ENCODE data around the gene OTOS. TPM values are rescaled to one million over a fixed set of nuclear protein-coding genes. Genes with fewer than 3 reads are reported as not detected.

Gene OTOS
- total and polyA plus RNA-seq, 4 donors = not detected

DNA sequence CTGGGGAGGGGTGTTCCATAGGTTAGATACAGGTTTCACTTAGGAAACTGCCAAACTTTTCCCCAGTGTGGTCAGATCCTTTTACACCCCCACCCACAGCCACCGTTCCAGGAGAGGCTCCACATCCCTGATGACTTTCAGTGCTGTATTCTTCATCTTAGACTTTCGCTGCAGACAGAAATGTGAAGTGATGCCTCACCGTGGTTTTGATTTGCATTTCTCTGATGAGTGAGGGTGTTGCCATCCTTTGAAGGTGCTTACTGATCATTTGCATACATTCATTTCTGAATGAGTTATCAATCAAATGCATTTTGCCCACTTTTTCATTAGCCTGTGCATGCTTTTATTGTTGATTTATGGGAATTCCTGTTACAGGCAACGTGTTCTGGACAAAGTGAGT is 19.3 kb downstream of the OTOS start:
- Histone ChIP-seq H3K4me1 (ENCODE audit: control insufficient read depth in 4 of 4, insufficient read depth in 4 of 4, low read length in 3 of 4) (no peaks in the 10 kb centered on the region), H3K27me3 (ENCODE audit: control insufficient read depth in 4 of 4, insufficient read depth in 4 of 4, low read length in 3 of 4) (no peaks in the 10 kb centered on the region), H3K27ac (ENCODE audit: low read depth in 1 of 2, low read length in 2 of 2) (no peak overlapping the region), H3K9me3 (ENCODE audit: control insufficient read depth in 4 of 4, low read length in 3 of 4) (peaks cover 0 to 4% (median 1%) of the 10 kb centered on the region in 4 donors), H3K9ac (ENCODE audit: low read depth in 1 of 2, low read length in 2 of 2) (no peak overlapping the region), H3K36me3 (ENCODE audit: control insufficient read depth in 4 of 4, insufficient read depth in 3 of 4, low read depth in 1 of 4, low read length in 3 of 4) (no peaks in the 10 kb centered on the region), H3K4me3 (ENCODE audit: low read depth in 1 of 3, low read length in 3 of 3) (no peak overlapping the region)
- no peak for TF ChIP-seq RAD21 (IDR thresholded peaks at IDR 0.05)
- DNase-seq (ENCODE audit: low spot score) = no peak
- WGBS = 62% methylated on average over 4 of the region's 4 CpGs

DNA sequence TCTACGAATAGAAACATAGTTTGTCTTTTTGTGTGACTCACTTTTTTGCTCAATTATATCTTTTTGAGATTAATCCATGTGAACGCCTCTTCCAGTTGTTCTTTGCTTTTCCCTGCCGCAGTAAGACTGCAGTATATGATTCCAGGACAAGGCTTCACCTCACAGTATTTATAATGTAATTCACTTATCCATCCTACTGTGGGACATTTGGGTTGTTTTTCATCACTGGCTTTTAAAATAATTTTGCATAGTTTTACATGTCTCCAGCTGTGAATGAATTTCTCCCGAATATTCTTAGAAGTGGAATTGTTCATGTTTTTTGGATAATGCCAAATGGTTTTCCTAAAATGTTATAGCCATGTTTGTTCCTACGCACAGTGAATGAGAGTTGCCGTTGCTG is 26.2 kb downstream of the OTOS start:
- Histone ChIP-seq H3K9ac (ENCODE audit: low read depth in 1 of 2, low read length in 2 of 2) (no peak overlapping the region), H3K4me1 (ENCODE audit: control insufficient read depth in 4 of 4, insufficient read depth in 4 of 4, low read length in 3 of 4) (no peaks in the 10 kb centered on the region), H3K9me3 (ENCODE audit: control insufficient read depth in 4 of 4, low read length in 3 of 4) (peaks cover 0 to 4% (median 1%) of the 10 kb centered on the region in 4 donors), H3K27ac (ENCODE audit: low read depth in 1 of 2, low read length in 2 of 2) (no peak overlapping the region), H3K27me3 (ENCODE audit: control insufficient read depth in 4 of 4, insufficient read depth in 4 of 4, low read length in 3 of 4) (peaks cover 0 to 2% (median 0%) of the 10 kb centered on the region in 4 donors), H3K36me3 (ENCODE audit: control insufficient read depth in 4 of 4, insufficient read depth in 3 of 4, low read depth in 1 of 4, low read length in 3 of 4) (no peaks in the 10 kb centered on the region), H3K4me3 (ENCODE audit: low read depth in 1 of 3, low read length in 3 of 3) (no peak overlapping the region)
- WGBS = 75% methylated on average over 6 of the region's 6 CpGs
- DNase-seq (ENCODE audit: low spot score) = no peak
- TF ChIP-seq RAD21 (IDR thresholded peaks at IDR 0.05) (no peak), FOXA2 (IDR thresholded peaks at IDR 0.05) (no peak), GABPA (IDR thresholded peaks at IDR 0.05 in 1 of 2, conservative IDR thresholded peaks at IDR 0.05 in 1 of 2) (no peak), HNF4G (IDR thresholded peaks at IDR 0.05) (no peak), RXRA (IDR thresholded peaks at IDR 0.05) (no peak), JUND (IDR thresholded peaks at IDR 0.05) (no peak), HNF4A (conservative IDR thresholded peaks at IDR 0.05) (no peak), NR2F2 (IDR thresholded peaks at IDR 0.05) (no peak), YY1 (IDR thresholded peaks at IDR 0.05) (no peak), EGR1 (IDR thresholded peaks at IDR 0.05; ENCODE audit: low read depth in 2 of 2) (no peak), FOXA1 (IDR thresholded peaks at IDR 0.05) (no peak), TAF1 (conservative IDR thresholded peaks at IDR 0.05) (no peak)
- TF ChIP-seq, protein P1, sequence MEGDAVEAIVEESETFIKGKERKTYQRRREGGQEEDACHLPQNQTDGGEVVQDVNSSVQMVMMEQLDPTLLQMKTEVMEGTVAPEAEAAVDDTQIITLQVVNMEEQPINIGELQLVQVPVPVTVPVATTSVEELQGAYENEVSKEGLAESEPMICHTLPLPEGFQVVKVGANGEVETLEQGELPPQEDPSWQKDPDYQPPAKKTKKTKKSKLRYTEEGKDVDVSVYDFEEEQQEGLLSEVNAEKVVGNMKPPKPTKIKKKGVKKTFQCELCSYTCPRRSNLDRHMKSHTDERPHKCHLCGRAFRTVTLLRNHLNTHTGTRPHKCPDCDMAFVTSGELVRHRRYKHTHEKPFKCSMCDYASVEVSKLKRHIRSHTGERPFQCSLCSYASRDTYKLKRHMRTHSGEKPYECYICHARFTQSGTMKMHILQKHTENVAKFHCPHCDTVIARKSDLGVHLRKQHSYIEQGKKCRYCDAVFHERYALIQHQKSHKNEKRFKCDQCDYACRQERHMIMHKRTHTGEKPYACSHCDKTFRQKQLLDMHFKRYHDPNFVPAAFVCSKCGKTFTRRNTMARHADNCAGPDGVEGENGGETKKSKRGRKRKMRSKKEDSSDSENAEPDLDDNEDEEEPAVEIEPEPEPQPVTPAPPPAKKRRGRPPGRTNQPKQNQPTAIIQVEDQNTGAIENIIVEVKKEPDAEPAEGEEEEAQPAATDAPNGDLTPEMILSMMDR (IDR thresholded peaks at IDR 0.05; ENCODE audit: low read depth, low read length, missing input control) = no peak
- TF ChIP-seq, protein P2, sequence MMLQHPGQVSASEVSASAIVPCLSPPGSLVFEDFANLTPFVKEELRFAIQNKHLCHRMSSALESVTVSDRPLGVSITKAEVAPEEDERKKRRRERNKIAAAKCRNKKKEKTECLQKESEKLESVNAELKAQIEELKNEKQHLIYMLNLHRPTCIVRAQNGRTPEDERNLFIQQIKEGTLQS (IDR thresholded peaks at IDR 0.05) = no peak
- TF ChIP-seq, protein P3, sequence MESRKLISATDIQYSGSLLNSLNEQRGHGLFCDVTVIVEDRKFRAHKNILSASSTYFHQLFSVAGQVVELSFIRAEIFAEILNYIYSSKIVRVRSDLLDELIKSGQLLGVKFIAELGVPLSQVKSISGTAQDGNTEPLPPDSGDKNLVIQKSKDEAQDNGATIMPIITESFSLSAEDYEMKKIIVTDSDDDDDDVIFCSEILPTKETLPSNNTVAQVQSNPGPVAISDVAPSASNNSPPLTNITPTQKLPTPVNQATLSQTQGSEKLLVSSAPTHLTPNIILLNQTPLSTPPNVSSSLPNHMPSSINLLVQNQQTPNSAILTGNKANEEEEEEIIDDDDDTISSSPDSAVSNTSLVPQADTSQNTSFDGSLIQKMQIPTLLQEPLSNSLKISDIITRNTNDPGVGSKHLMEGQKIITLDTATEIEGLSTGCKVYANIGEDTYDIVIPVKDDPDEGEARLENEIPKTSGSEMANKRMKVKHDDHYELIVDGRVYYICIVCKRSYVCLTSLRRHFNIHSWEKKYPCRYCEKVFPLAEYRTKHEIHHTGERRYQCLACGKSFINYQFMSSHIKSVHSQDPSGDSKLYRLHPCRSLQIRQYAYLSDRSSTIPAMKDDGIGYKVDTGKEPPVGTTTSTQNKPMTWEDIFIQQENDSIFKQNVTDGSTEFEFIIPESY (IDR thresholded peaks at IDR 0.05) = no peak
- TF ChIP-seq, protein P4, sequence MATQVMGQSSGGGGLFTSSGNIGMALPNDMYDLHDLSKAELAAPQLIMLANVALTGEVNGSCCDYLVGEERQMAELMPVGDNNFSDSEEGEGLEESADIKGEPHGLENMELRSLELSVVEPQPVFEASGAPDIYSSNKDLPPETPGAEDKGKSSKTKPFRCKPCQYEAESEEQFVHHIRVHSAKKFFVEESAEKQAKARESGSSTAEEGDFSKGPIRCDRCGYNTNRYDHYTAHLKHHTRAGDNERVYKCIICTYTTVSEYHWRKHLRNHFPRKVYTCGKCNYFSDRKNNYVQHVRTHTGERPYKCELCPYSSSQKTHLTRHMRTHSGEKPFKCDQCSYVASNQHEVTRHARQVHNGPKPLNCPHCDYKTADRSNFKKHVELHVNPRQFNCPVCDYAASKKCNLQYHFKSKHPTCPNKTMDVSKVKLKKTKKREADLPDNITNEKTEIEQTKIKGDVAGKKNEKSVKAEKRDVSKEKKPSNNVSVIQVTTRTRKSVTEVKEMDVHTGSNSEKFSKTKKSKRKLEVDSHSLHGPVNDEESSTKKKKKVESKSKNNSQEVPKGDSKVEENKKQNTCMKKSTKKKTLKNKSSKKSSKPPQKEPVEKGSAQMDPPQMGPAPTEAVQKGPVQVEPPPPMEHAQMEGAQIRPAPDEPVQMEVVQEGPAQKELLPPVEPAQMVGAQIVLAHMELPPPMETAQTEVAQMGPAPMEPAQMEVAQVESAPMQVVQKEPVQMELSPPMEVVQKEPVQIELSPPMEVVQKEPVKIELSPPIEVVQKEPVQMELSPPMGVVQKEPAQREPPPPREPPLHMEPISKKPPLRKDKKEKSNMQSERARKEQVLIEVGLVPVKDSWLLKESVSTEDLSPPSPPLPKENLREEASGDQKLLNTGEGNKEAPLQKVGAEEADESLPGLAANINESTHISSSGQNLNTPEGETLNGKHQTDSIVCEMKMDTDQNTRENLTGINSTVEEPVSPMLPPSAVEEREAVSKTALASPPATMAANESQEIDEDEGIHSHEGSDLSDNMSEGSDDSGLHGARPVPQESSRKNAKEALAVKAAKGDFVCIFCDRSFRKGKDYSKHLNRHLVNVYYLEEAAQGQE (IDR thresholded peaks at IDR 0.05) = no peak
- TF ChIP-seq, protein P5, sequence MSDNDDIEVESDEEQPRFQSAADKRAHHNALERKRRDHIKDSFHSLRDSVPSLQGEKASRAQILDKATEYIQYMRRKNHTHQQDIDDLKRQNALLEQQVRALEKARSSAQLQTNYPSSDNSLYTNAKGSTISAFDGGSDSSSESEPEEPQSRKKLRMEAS (IDR thresholded peaks at IDR 0.05) = no peak

Measured in liver (tissue), 9 donors.